ENCODE data around the gene SORCS2. TPM values are rescaled to one million over a fixed set of nuclear protein-coding genes. Genes with fewer than 3 reads are reported as not detected.

SORCS2 gene
- total and polyA plus RNA-seq, 2 of the 8 experiments (the other 6 are each of a cell fraction or from before 2014, with no cell fraction given), result 0.36 to 1.8 TPM

DNA sequence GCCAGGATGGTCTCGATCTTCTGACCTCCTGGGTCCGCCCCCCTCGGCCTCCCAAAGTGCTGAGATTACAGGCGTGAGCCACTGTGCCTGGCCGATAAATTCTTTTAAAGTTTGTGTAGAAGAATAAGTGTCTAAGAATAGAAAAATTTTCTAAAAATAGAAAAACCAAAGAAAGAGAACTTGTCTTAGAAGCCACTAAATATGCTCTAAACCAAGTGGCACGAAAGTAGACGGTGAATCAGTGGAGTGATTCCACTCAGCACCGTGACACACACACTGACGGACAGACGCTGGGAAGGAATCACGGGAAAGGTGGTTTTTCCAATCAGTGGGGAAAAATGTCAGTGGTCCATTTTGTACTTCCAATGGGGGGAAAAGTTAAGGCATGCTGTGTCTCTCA lies 315.0 kb downstream of the SORCS2 start:
- Histone ChIP-seq H2AK5ac (ENCODE audit: low read depth, low read length) (no peak overlapping the region), H2BK5ac (ENCODE audit: low read depth, low read length) (no peak overlapping the region), H4K20me1 (replicated peaks in 1 of 2; ENCODE audit: control insufficient read depth in 1 of 2, insufficient read depth in 2 of 2, low read length in 2 of 2) (no peaks in the 10 kb centered on the region), H4K8ac (ENCODE audit: extremely low read depth, insufficient read depth, low read length) (no peak overlapping the region), H2BK120ac (replicated peaks; ENCODE audit: low read depth, low read length) (no peak overlapping the region), H4K91ac (replicated peaks; ENCODE audit: insufficient read length, low read length) (no peak overlapping the region), H4K5ac (ENCODE audit: insufficient read length, low read depth, low read length) (no peak overlapping the region), H3K4me1 (replicated peaks in 1 of 4; ENCODE audit: control insufficient read depth in 3 of 4, insufficient read depth in 4 of 4, low read length in 3 of 4) (peaks cover 0 to 8% (median under 1%) of the 10 kb centered on the region in 4 experiments; a peak in 3 of 7 replicates), H3K4ac (replicated peaks; ENCODE audit: insufficient read length, low read depth, low read length) (no peak overlapping the region), H3K4me3 (ENCODE audit: extremely low read depth in 1 of 4, insufficient read depth in 2 of 4, low read depth in 3 of 4, low read length in 4 of 4) (no peak overlapping the region), H3K14ac (ENCODE audit: insufficient read length) (no peak overlapping the region), H2BK12ac (ENCODE audit: low read depth, low read length) (no peak overlapping the region), H3K23me2 (ENCODE audit: low read depth, low read length) (no peaks in the 10 kb centered on the region), H3K9ac (replicated peaks in 1 of 4; ENCODE audit: extremely low read depth in 1 of 4, low read depth in 3 of 4, low read length in 3 of 4) (no peak overlapping the region), H3K27ac (ENCODE audit: low read depth, low read length) (no peak overlapping the region), H3K27me3 (replicated peaks in 1 of 4; ENCODE audit: control insufficient read depth in 3 of 4, extremely low read depth in 1 of 4, insufficient read depth in 3 of 4, low read length in 3 of 4) (peaks cover 0 to 2% (median 0%) of the 10 kb centered on the region in 4 experiments; a peak in 1 of 7 replicates), H3K9me3 (ENCODE audit: insufficient read depth in 2 of 2, low read depth in 1 of 2, low read length in 1 of 2) (no peaks in the 10 kb centered on the region), H2BK20ac (ENCODE audit: low read length) (no peak overlapping the region), H3K56ac (replicated peaks; ENCODE audit: insufficient read length, low read depth, low read length) (no peak overlapping the region), H3K4me2 (ENCODE audit: insufficient read depth in 1 of 2, low read depth in 2 of 2, low read length in 2 of 2) (no peak overlapping the region), H2BK15ac (ENCODE audit: low read length) (no peak overlapping the region), H3K23ac (ENCODE audit: insufficient read length) (no peak overlapping the region), H3K18ac (ENCODE audit: extremely low read depth, low read length) (no peak overlapping the region), H3K79me1 (ENCODE audit: low read depth, low read length) (no peaks in the 10 kb centered on the region), H3K36me3 (ENCODE audit: control insufficient read depth in 2 of 4, insufficient read depth in 4 of 4, low read length in 3 of 4) (no peaks in the 10 kb centered on the region), H3K79me2 (ENCODE audit: control insufficient read depth in 1 of 2, insufficient read depth in 2 of 2, low read length in 2 of 2) (no peaks in the 10 kb centered on the region), H2AFZ (ENCODE audit: low read length) (no peak overlapping the region)
- FAIRE-seq (no peak), DNase-seq (ENCODE audit: low read depth in 1 of 2, low spot score in 2 of 2) (no peak)
- WGBS, 2 experiments (ENCODE audit: extremely low coverage in 1 of 2, insufficient coverage in 1 of 2, insufficient read length in 1 of 2, insufficient replicate concordance in 2 of 2, low coverage in 1 of 2, low lambda C conversion rate in 2 of 2, missing lambda C conversion rate in 1 of 2), result 91% methylated on average over 11 of the region's 11 CpGs; no CpG with 5 or more reads in 1 of the 2 experiments
- POLR2A ChIA-PET (ENCODE audit: partially characterized antibody), result no interaction called here
- CTCF ChIA-PET (ENCODE audit: partially characterized antibody), result no interaction called here
